Liver (tissue), 9 donors: ENCODE results near the gene HOXC10. TPM values are rescaled to one million over a fixed set of nuclear protein-coding genes. Genes with fewer than 3 reads are reported as not detected.

Experiments
- DNase-seq: peaks from one replicate; pipeline ENCODE4 v3.0.0-alpha.2; 2017; ENCODE audit warnings: low spot score
- H3K27ac ChIP-seq, 2 donors: one replicate each; pipeline ENCODE4 v1.7.0; 2013; ENCODE audit warnings: inconsistent platforms in 2 of 2, low read length in 2 of 2, control low read depth in 1 of 2, low read depth in 1 of 2, mild to moderate bottlenecking in 1 of 2
- H3K27me3 ChIP-seq, 4 donors: one replicate each; pipeline versions ENCODE4 v1.6.1 to v1.7.0; 2013; ENCODE audit warnings: low read length in 3 of 4, inconsistent platforms in 1 of 4, mild to moderate bottlenecking in 1 of 4, moderate library complexity in 1 of 4; ENCODE audit not compliant: control insufficient read depth in 4 of 4, insufficient read depth in 4 of 4
- H3K36me3 ChIP-seq, 4 donors: one replicate each; pipeline versions ENCODE4 v1.6.1 to v1.7.0; 2013; ENCODE audit warnings: low read length in 3 of 4, mild to moderate bottlenecking in 3 of 4, low read depth in 1 of 4, moderate library complexity in 1 of 4; ENCODE audit not compliant: control insufficient read depth in 4 of 4, insufficient read depth in 3 of 4
- H3K4me1 ChIP-seq, 4 donors: one replicate each; pipeline versions ENCODE4 v1.6.1 to v1.7.0; 2013; ENCODE audit warnings: low read length in 3 of 4, mild to moderate bottlenecking in 3 of 4, moderate library complexity in 1 of 4; ENCODE audit not compliant: control insufficient read depth in 4 of 4, insufficient read depth in 4 of 4
- H3K4me3 ChIP-seq, 3 donors: one replicate each; pipeline versions ENCODE4 v1.6.1 to v1.7.0; 2013; ENCODE audit warnings: low read length in 3 of 3, control low read depth in 1 of 3, low read depth in 1 of 3, mild to moderate bottlenecking in 1 of 3
- H3K9ac ChIP-seq, 2 donors: one replicate each; pipeline ENCODE4 v1.7.0; 2013; ENCODE audit warnings: low read length in 2 of 2, mild to moderate bottlenecking in 2 of 2, moderate library complexity in 2 of 2, control low read depth in 1 of 2, low read depth in 1 of 2
- H3K9me3 ChIP-seq, 4 donors: one replicate each; pipeline versions ENCODE4 v1.6.1 to v1.7.0; 2013; ENCODE audit warnings: low read length in 3 of 4; ENCODE audit not compliant: control insufficient read depth in 4 of 4
- EGR1 ChIP-seq, 2 donors: IDR thresholded peaks; 2 replicates each; pipeline ENCODE4 v1.6.1; 2016 to 2018; ENCODE audit warnings: antibody characterized with exemption in 2 of 2, low read depth in 2 of 2
- FOXA1 ChIP-seq: IDR thresholded peaks from 2 replicates; pipeline ENCODE4 v1.6.1; 2016; ENCODE audit warnings: antibody characterized with exemption
- FOXA2 ChIP-seq: IDR thresholded peaks from 2 replicates; pipeline ENCODE4 v1.6.1; 2016; ENCODE audit warnings: antibody characterized with exemption
- HNF4A ChIP-seq, 2 donors: conservative IDR thresholded peaks; 2 replicates each; pipeline ENCODE4 v1.6.1; 2016; ENCODE audit warnings: antibody characterized with exemption in 2 of 2, mild to moderate bottlenecking in 2 of 2
- HNF4G ChIP-seq: IDR thresholded peaks from 2 replicates; pipeline ENCODE4 v1.6.1; 2016; ENCODE audit warnings: antibody characterized with exemption
- JUND ChIP-seq, 2 donors: IDR thresholded peaks; 2 replicates each; pipeline ENCODE4 v1.6.1; 2016; ENCODE audit warnings: antibody characterized with exemption in 2 of 2
- NR2F2 ChIP-seq: IDR thresholded peaks from 2 replicates; pipeline ENCODE4 v1.6.1; 2016; ENCODE audit warnings: antibody characterized with exemption
- RAD21 ChIP-seq, 2 donors: IDR thresholded peaks; 2 replicates each; pipeline ENCODE4 v1.6.1; 2016; ENCODE audit warnings: antibody characterized with exemption in 2 of 2, mild to moderate bottlenecking in 2 of 2
- RXRA ChIP-seq, 2 donors: IDR thresholded peaks; 2 replicates each; pipeline ENCODE4 v1.6.1; 2017 to 2018; ENCODE audit warnings: antibody characterized with exemption in 2 of 2, mild to moderate bottlenecking in 1 of 2
- SP1 ChIP-seq: IDR thresholded peaks from 2 replicates; pipeline ENCODE4 v1.6.1; 2018; ENCODE audit warnings: antibody characterized with exemption, mild to moderate bottlenecking
- TAF1 ChIP-seq: conservative IDR thresholded peaks from 2 replicates; pipeline ENCODE4 v1.6.1; 2016; ENCODE audit warnings: antibody characterized with exemption, mild to moderate bottlenecking
- YY1 ChIP-seq: IDR thresholded peaks from 2 replicates; pipeline ENCODE4 v1.6.1; 2016; ENCODE audit warnings: antibody characterized with exemption, mild to moderate bottlenecking
- WGBS: extraction: QIAGEN DNeasy Blood & Tissue Kit; methylation state at CpG from one replicate; pipeline ENCODE4 v1.1.7; 2013; 5-methylcytosine and 5-hydroxymethylcytosine counted together
- polyA plus RNA-seq, 2 donors: library from polyadenylated mRNA; stranded (reverse) in 1 of 2; unstranded in 1 of 2; fragments of 200-250 nt in 1 of 2; fragments of >200 nt in 1 of 2; fragmentation: Nextera tagmentation in 1 of 2; extraction: Ambion mirVana in 1 of 2; gene quantifications; one replicate each; pipeline versions ENCODE4 v1.2.1 to v1.2.3, GENCODE V29; 2013 to 2015
- total RNA-seq, 2 donors: library from RNA; depleted of rRNA; stranded (reverse); fragments of >200 nt; gene quantifications; one replicate each; pipeline ENCODE4 v1.2.3, GENCODE V29; 2014
- TF ChIP-seq, protein P1 (sequence below): IDR thresholded peaks from 2 replicates; pipeline ENCODE4 v1.6.1; 2016; ENCODE audit warnings: antibody characterized with exemption
- TF ChIP-seq, protein P2 (sequence below): fragments of 150-350 bp; IDR thresholded peaks from 2 replicates; pipeline ENCODE4 v1.5.1; 2017; ENCODE audit warnings: improper control_type of control experiment, low read depth, low read length; ENCODE audit not compliant: missing input control
- TF ChIP-seq, protein P3 (sequence below): IDR thresholded peaks from 2 replicates; pipeline ENCODE4 v1.6.1; 2016; ENCODE audit warnings: antibody characterized with exemption
- TF ChIP-seq, protein P4 (sequence below): IDR thresholded peaks from 2 replicates; pipeline ENCODE4 v1.6.1; 2016; ENCODE audit warnings: antibody characterized with exemption
- TF ChIP-seq, protein P5 (sequence below): IDR thresholded peaks from 2 replicates; pipeline ENCODE4 v1.6.1; 2016; ENCODE audit warnings: antibody characterized with exemption, mild to moderate bottlenecking
- donor health status: healthy.
- donor health status: healthy.
- donor health status: healthy.
- donor health status: healthy.
- donor health status: healthy.

The HOXC10 gene
- total and polyA plus RNA-seq, 4 donors = not detected

DNA sequence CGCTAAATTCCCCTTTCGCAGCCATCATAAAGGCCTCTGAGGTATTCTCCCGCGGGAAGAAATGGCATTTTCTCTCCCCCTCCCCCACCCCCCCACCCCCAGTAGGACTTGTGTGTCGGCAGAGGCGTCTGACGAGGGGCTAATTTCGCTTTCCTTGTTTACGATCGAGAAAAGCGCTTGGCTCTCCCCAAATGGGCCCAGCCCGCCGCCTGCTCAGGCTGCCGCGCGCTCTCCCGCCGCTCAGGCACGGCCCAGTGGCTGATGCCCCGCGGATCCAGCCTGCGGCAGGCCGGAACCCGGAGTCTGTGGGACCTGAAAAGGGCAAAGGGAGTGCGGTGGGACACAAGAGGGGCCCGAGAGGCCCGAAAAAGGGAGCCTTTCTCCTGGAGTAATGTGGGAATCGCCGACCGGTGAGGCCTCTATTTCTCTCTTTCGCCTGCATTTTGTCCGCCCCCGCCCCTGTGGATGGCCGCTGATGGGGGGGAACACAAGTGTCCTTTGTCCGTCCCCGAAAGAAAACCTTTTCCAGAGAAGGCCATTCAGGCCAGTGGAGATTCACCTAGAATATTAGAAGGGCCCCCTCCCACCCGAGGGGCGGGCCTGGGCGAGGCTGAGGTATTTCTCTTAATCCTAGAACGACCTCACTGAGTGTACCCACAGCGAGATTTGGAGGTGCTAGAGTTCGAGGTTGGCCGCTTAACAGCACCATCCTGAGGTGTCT, 34.3 kb downstream of the HOXC10 start (continued):
- no peak for TF ChIP-seq RAD21 (IDR thresholded peaks at IDR 0.05)
- TF ChIP-seq NR2F2 = no peak

DNA sequence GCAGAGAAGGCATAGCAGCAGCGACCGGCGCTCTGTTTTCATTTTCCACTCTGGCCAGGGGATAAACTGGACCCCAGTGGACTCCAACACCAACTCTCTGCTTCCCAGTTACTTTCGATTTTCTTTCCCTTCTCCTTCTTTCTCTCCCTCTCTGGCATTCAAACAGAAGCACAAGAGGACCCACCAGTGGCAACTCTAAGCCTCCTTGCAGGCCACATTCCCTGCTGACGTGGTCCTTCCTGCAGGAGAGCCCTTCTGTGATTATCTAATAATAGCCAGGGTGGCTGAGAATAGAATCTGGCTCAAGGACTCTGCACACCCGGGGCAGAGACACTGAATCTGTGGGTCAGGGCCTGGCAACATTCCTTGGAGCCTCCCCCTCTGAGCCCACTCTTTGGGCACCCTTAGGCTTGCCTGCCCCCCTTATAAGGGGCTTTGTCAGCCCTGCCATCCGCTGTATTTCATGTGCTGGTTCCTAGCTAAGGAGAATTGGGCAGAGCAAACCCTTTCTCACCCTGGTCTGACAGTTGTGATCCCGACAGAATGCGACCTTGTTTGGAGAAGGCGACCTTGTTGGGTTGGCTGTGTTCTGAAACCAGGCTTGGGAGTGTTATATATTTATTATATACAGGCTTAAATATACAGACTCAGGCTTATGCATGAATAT, 35.1 kb downstream of the HOXC10 start:
- DNase-seq = no peak
- H3K9me3 ChIP-seq = no peaks in the 10 kb centered on the region
- no peak overlapping the region for H3K27ac ChIP-seq
- TF ChIP-seq RXRA (IDR thresholded peaks at IDR 0.05) (no peak), SP1 (no peak), NR2F2 (no peak), YY1 (no peak), FOXA2 (no peak), RAD21 (IDR thresholded peaks at IDR 0.05) (no peak)
- TF ChIP-seq, protein P1, sequence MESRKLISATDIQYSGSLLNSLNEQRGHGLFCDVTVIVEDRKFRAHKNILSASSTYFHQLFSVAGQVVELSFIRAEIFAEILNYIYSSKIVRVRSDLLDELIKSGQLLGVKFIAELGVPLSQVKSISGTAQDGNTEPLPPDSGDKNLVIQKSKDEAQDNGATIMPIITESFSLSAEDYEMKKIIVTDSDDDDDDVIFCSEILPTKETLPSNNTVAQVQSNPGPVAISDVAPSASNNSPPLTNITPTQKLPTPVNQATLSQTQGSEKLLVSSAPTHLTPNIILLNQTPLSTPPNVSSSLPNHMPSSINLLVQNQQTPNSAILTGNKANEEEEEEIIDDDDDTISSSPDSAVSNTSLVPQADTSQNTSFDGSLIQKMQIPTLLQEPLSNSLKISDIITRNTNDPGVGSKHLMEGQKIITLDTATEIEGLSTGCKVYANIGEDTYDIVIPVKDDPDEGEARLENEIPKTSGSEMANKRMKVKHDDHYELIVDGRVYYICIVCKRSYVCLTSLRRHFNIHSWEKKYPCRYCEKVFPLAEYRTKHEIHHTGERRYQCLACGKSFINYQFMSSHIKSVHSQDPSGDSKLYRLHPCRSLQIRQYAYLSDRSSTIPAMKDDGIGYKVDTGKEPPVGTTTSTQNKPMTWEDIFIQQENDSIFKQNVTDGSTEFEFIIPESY = no peak
- TF ChIP-seq, protein P2, sequence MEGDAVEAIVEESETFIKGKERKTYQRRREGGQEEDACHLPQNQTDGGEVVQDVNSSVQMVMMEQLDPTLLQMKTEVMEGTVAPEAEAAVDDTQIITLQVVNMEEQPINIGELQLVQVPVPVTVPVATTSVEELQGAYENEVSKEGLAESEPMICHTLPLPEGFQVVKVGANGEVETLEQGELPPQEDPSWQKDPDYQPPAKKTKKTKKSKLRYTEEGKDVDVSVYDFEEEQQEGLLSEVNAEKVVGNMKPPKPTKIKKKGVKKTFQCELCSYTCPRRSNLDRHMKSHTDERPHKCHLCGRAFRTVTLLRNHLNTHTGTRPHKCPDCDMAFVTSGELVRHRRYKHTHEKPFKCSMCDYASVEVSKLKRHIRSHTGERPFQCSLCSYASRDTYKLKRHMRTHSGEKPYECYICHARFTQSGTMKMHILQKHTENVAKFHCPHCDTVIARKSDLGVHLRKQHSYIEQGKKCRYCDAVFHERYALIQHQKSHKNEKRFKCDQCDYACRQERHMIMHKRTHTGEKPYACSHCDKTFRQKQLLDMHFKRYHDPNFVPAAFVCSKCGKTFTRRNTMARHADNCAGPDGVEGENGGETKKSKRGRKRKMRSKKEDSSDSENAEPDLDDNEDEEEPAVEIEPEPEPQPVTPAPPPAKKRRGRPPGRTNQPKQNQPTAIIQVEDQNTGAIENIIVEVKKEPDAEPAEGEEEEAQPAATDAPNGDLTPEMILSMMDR = no peak
- TF ChIP-seq, protein P3, sequence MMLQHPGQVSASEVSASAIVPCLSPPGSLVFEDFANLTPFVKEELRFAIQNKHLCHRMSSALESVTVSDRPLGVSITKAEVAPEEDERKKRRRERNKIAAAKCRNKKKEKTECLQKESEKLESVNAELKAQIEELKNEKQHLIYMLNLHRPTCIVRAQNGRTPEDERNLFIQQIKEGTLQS = no peak
- no peak overlapping the region for H3K9ac ChIP-seq
- H3K36me3 ChIP-seq = no peaks in the 10 kb centered on the region
- 26% methylated on average over 10 of the region's 10 CpGs for WGBS
- peaks cover 7 to 55% (median 18%) of the 10 kb centered on the region in 4 donors for H3K27me3 ChIP-seq
- H3K4me1 ChIP-seq = peaks cover 0 to 13% (median 9%) of the 10 kb centered on the region in 4 donors
- no peak overlapping the region for H3K4me3 ChIP-seq

DNA sequence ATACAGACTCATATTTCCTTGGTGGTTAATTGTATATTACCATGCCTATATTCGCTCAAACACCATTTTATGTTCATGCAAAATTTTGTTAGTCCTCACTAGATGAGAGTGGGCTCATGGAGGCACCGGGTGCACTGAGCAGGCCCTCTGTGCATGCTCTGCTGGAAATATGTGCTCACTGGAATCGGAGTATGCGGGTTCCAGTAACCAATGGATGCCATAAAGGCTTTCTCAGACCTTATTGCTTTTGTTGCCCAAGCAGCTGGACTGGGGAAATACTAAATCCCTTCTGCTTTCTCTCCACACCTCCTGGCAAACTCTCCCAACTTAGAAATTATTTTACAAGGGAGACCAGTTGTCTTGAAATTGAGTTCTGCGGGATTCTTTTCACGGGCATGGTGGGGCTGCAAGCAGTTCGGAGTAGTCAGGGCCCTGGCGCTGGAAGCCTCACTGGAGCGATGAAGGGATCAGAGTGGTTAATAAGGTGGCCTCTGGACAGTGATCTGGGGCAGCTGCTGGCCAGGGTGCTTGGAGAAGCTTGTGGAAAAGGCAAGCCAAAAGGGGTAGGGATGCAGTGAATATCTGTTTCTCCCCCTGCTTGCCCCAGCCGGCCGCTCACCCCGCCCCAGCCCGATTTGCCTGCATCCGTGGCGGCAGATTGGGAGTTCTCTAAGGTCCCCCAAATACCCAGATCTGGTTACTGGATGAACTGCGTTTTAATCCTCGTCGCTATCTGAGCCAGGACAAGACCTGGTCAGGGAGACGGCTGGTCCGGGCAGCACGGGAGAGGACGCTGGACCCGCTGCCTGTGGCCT, 35.9 kb downstream of the HOXC10 start:
- H3K4me1 ChIP-seq = peaks cover 0 to 13% (median 9%) of the 10 kb centered on the region in 4 donors
- peaks cover 7 to 51% (median 18%) of the 10 kb centered on the region in 4 donors for H3K27me3 ChIP-seq
- H3K9ac ChIP-seq = no peak overlapping the region
- H3K36me3 ChIP-seq = no peaks in the 10 kb centered on the region
- DNase-seq = no peak
- H3K4me3 ChIP-seq = no peak overlapping the region
- no peak overlapping the region for H3K27ac ChIP-seq
- 32% methylated on average over 23 of the region's 23 CpGs for WGBS
- H3K9me3 ChIP-seq = no peaks in the 10 kb centered on the region
- no peak for TF ChIP-seq NR2F2
- TF ChIP-seq TAF1 = no peak
- TF ChIP-seq, protein P4, sequence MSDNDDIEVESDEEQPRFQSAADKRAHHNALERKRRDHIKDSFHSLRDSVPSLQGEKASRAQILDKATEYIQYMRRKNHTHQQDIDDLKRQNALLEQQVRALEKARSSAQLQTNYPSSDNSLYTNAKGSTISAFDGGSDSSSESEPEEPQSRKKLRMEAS = no peak
- TF ChIP-seq, protein P5, sequence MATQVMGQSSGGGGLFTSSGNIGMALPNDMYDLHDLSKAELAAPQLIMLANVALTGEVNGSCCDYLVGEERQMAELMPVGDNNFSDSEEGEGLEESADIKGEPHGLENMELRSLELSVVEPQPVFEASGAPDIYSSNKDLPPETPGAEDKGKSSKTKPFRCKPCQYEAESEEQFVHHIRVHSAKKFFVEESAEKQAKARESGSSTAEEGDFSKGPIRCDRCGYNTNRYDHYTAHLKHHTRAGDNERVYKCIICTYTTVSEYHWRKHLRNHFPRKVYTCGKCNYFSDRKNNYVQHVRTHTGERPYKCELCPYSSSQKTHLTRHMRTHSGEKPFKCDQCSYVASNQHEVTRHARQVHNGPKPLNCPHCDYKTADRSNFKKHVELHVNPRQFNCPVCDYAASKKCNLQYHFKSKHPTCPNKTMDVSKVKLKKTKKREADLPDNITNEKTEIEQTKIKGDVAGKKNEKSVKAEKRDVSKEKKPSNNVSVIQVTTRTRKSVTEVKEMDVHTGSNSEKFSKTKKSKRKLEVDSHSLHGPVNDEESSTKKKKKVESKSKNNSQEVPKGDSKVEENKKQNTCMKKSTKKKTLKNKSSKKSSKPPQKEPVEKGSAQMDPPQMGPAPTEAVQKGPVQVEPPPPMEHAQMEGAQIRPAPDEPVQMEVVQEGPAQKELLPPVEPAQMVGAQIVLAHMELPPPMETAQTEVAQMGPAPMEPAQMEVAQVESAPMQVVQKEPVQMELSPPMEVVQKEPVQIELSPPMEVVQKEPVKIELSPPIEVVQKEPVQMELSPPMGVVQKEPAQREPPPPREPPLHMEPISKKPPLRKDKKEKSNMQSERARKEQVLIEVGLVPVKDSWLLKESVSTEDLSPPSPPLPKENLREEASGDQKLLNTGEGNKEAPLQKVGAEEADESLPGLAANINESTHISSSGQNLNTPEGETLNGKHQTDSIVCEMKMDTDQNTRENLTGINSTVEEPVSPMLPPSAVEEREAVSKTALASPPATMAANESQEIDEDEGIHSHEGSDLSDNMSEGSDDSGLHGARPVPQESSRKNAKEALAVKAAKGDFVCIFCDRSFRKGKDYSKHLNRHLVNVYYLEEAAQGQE = no peak
- TF ChIP-seq FOXA1 = no peak
- no peak for TF ChIP-seq HNF4G
- no peak for TF ChIP-seq YY1
- TF ChIP-seq SP1 = no peak
- no peak for TF ChIP-seq HNF4A (conservative IDR thresholded peaks at IDR 0.05)
- TF ChIP-seq JUND (IDR thresholded peaks at IDR 0.05) = no peak
- TF ChIP-seq, protein P2 = no peak
- no peak for TF ChIP-seq EGR1 (IDR thresholded peaks at IDR 0.05; ENCODE audit: low read depth in 2 of 2)
